Thyroid gland (tissue), 4 donors: ENCODE results near the gene CCDC138.

Experiments
- POLR2A ChIP-seq, 2 donors: fragments of 450-650 bp; IDR thresholded peaks; one replicate each; pipeline ENCODE4 v1.6.1; 2017; ENCODE audit warnings: antibody characterized with exemption in 2 of 2, mild to moderate bottlenecking in 2 of 2, moderate library complexity in 1 of 2
- TF ChIP-seq, protein P1 (sequence below), 6 experiments: fragments of 200-600 bp in 3 of 6; fragments of 450-650 bp in 3 of 6; sonication (generic) in 3 of 6; IDR thresholded peaks; one replicate each; pipeline ENCODE4 v1.5.1; 2016 to 2019; ENCODE audit warnings: antibody characterized with exemption in 6 of 6, mild to moderate bottlenecking in 2 of 6, inconsistent platforms in 1 of 6, moderate library complexity in 1 of 6

DNA sequence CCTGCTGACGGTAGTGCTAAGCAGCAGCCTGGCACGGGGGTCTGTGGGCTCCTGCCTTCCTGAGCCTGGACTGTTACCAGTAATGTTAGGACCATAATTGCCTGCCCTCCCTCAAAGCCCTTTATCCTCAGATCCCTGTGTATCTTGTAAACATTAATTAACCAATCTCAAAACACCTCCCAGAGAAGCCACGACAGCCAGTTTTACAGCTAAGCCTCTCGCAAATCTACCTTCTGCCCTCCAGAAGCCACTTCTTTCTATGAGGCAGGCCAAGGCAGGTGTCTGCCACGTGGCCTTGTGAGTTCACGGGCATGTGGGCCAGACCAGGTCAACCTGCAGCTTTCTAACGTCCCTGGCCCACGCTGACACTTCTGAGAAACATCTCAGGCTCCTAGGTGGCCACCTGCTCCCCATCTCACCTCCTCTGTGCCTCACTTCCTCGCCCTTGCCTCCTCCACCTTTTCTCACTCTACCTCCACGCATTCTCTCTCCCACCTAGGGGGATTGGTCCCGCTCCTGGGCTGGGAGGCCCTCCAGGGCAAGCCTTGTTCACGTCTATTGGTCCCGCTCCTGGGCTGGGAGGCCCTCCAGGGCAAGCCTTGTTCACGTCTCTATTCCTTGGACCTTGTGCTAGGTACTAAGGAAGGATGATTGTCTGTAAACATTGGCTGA lies 138.1 kb downstream of the CCDC138 start:
- TF ChIP-seq, protein P1, sequence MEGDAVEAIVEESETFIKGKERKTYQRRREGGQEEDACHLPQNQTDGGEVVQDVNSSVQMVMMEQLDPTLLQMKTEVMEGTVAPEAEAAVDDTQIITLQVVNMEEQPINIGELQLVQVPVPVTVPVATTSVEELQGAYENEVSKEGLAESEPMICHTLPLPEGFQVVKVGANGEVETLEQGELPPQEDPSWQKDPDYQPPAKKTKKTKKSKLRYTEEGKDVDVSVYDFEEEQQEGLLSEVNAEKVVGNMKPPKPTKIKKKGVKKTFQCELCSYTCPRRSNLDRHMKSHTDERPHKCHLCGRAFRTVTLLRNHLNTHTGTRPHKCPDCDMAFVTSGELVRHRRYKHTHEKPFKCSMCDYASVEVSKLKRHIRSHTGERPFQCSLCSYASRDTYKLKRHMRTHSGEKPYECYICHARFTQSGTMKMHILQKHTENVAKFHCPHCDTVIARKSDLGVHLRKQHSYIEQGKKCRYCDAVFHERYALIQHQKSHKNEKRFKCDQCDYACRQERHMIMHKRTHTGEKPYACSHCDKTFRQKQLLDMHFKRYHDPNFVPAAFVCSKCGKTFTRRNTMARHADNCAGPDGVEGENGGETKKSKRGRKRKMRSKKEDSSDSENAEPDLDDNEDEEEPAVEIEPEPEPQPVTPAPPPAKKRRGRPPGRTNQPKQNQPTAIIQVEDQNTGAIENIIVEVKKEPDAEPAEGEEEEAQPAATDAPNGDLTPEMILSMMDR (IDR thresholded peaks at IDR 0.05), result no peak
- no peak for TF ChIP-seq POLR2A (IDR thresholded peaks at IDR 0.05)
